Activated T-cell treated with anti-CD3 and anti-CD28 coated beads for 24 hours (primary cell): Measurements from ENCODE around the gene TUT1.
"Not testable (repeated sequence)": the region's sequence is repeated elsewhere in the genome, so short reads cannot be mapped to it uniquely, and the experiment has no call there.

Source experiments
- DNase-seq: peaks from one replicate; pipeline ENCODE4 v3.0.0-alpha.2; 2020; ENCODE audit warnings: low read depth

The TUT1 gene

DNA sequence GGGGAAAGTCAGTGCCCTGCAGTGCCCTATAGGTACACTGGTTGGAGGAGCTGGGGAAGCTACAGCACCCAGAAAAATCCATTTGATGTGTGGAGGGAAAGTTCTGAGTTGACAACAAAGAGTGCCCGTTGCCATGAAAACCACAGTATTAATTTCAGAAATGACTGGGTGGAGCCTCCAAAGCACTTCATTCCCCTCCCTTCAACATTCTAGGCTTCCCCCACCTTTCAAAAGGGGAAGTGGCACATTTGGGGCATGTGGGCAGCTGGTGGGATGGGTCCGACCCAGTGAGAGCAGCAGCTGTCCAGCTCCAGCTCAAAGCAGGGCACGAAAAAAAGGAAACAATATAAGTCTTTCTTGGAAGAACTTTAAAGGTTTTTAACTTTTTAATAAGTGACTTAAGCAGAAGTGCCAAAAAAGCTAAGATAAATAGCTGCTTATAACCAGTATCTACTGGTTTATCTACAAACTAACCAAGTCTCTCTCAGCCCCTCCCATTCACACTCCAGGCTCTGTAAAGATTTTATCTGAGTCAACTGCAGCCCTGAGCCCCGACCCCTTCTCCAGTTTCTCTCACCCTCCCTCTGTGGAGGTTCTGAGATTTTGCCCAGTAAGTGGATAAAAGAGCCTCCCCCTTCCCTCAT, 35.7 kb downstream of the TUT1 start:
- DNase-seq: no peak

GRCh38 chr11:62554387-62555167, 36.7 kb downstream of the TUT1 start:
- DNase-seq: no peak

- DNase-seq: no peak
These were observed 37.4 kb downstream of the TUT1 start for GRCh38 chr11:62553839-62554361.

GRCh38 chr11:62553080-62553838, 38.1 kb downstream of the TUT1 start:
- no peak for DNase-seq

- DNase-seq: no peak
These were observed 38.7 kb downstream of the TUT1 start for GRCh38 chr11:62552485-62553079.

DNA sequence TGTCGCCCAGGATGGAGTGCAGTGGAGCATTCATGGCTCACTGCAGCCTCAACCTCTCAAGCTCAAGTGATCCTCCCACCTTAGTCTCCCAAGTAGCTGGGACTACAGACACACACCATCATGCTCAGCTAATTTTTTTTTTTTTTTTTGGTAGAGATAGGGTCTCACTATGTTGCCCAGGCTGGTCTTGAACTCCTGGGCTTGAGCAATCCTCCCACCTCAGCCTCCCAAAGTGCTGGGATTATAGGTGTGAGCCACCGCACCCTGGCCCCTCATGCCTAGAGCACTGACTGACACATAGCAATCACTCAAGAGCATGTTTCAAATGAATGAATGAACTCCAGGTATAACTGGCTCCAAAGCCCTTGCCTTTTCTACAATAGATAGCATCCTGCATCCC, 40.8 kb downstream of the TUT1 start:
- DNase-seq: not testable (repeated sequence)

- DNase-seq: no peak
These were observed 42.6 kb downstream of the TUT1 start for GRCh38 chr11:62548545-62549335.

DNA sequence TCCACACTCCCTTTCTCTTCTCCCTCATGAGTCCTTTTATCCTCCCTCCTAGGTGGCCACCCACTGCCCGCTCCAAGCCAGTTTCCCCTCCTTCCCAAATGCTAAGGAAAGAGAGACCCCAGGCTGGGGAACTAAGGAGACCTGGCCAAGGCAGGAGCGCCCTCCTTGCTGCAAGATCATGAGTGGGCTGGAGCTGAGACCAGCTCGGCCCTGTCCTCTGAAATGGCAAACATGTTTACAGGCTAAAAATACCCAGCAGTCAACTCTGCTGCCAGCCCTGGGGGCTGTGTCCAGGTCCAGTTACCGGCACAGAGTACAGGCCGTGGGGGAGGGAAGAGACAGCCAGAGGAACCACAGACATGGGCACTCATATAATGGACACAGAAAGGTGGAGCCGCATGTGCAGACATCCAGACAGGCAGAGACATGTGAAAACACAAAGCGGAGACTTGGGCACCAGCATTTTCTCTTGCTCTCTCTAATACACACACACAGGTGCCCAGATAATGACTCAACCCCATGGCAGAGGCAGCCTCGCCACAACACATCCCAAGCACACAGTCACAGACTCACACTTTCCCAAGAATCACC, 43.5 kb downstream of the TUT1 start:
- DNase-seq: no peak

- no peak for DNase-seq
These were observed 44.2 kb downstream of the TUT1 start for GRCh38 chr11:62546929-62547625.

GRCh38 chr11:62546244-62546928, 44.9 kb downstream of the TUT1 start, which contains the start of gene AHNAK:
AHNAK (minus strand) TSS chr11:62546806; CDS start chr11:62536098, 10,708 bp downstream.
- no peak for DNase-seq

DNA sequence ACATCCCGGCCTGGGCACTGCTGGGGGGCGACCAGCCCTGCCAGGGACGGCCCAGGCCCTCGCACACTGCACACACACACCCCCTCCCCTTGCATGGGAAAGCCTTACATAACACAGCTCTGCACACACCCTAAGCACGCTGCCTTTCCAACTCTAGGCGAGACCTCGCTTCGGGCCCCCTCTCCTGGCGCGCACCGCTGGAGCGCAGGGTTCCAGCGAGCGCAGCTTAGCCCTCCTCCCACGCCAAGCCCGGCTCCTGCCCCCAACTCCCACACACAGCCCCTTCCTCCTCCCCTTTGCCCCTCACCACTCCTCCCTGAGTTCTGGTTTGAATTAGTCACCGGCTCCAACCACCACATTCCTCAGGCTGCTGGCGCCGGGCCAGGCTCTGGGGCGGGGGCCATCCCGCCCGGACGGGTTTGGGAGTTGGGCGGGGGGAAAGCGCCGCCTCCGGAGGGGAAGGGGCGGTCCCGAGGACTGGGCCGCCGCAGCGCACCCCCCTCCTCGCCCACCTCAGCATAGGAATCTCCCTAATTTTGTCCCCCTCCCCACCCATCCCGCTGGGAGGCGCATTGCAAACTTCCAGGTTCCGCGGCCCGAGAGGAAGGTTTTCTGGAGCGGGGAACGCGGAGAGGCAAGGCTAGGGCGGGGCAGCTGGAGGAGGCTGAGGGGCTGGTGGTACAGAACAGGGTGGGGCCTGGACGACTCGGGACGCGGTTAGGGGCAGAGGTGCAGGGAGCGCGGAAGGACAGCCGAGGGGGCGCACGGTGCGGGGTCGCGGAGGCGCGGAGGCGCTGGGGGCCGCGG, 45.7 kb downstream of the TUT1 start:
- no peak for DNase-seq

GRCh38 chr11:62544581-62545436, 46.5 kb downstream of the TUT1 start:
- no peak for DNase-seq

DNA sequence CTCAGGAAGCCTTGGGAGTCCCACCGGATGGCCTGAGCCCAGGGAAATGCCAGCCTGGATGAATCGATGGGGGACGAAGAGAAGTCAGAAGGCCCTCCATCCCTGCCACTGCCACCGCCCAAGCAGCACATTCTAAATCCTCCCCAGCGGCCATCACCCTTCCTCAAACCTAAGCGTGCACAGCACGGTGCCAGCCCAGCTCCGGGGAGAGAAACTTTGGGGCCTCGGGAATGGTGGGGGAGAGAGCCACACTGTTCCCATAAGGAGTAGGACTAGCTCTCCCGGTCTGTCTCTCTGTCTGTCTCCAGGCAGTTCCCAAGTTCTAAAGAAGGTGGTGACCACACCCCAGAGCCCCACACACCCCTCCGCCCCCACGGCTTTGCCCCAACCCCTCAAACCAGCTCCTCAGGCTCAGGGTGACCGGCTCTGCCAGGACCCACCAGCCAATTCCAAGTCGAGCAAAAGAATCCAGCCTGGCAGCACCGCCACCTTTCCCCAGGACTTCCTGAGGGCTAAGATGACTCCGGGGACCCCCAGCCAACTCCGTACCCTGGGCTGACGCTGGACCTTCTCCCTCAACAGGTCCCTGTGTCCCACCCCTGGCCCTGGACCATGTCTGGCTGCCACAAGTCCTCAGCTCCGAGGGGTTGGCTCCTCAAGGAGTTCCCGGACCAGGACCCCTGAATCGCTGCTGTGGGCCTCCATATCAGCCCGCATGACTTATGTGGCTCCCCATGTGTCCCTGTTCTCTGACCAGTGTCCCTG, 47.5 kb downstream of the TUT1 start:
- no peak for DNase-seq

DNA sequence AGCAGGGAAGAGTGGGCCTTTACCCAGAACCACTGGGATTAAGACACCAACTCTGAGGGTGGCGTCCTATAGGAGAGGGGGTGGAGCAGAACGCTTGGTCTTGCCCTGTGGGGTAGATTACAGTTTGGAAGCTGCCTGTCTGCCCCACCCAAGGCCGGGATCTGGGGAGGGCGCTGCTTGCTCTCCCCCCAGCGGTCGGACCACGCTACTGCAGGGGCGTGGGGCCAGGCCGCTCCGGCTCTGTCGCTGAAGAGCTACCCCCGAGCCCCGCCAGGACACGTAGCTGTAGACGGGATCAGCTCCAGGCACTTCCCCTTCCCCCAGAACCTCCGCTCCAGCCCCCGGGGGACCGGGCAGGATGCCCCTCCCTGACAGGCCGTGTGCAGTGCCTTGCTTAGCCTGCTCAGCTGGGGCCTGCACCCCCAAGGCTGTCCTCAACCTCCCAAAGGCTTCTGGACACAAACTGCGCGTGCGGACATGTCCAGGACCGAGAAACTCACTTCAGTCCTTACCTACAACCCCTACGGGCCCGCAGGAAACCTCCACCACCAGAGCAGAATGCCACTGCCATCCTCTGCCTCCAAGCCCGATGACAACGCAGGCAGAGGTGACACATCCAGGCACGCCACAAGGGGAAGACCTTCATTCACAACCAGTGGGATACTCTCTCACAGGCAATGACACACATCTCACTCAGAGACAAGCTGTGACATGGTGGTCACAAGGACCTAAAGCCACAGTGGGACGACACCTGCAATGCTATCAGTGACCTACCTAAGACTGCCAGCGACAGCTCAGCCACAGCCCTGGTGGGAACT, 48.4 kb downstream of the TUT1 start:
- DNase-seq: peak; percentile 66

GRCh38 chr11:62542111-62542745, 49.1 kb downstream of the TUT1 start:
- no peak for DNase-seq
